K562 (cell line): Measurements from ENCODE around the gene INPP5E. TPM values are rescaled to one million over a fixed set of nuclear protein-coding genes. Genes with fewer than 3 reads are reported as not detected.

Experiments
- ATAC-seq: fragments of 200-7000 bp; cut with Tn5 transposase; 3 replicates; pipeline ENCODE4 v1.9.1; 2020; ENCODE audit warnings: moderate library complexity
- BruUV-seq: library from RNA; stranded (reverse); fragments of 400-500 nt; replicated peaks from 2 replicates; lab custom pipeline; 2021; lab: Mats Ljungman, UMichigan
- CTCF ChIA-PET: fragments of 300-600 bp; formaldehyde crosslinking; extraction: SDS; loops from one replicate; lab custom pipeline; 2021; ENCODE audit warnings: low intra/inter-chr PET ratio; lab: Yijun Ruan, JAX
- POLR2A ChIA-PET: fragments of 300-600, 350-650 bp; sonication (Branson Sonifier 250); formaldehyde crosslinking; extraction: SDS; loops from one replicate; lab custom pipeline; 2021; ENCODE audit warnings: antibody characterized with exemption, inconsistent platforms; lab: Yijun Ruan, JAX
- DNase-seq, 4 experiments: peaks; one replicate each; pipeline versions ENCODE4 v3.0.0 to v3.0.0-alpha.2; 2011 to 2018; ENCODE audit warnings: low spot score in 3 of 4, mixed read lengths in 3 of 4; ENCODE audit errors: extremely low read depth in 1 of 4
- FAIRE-seq: peaks from 2 replicates; lab custom pipeline; 2011; peaks lifted over from hg19 to GRCh38; lab: Jason Lieb, UNC
- H2AFZ ChIP-seq: 2 replicates; pipeline ENCODE4 v1.6.0; 2011; ENCODE audit warnings: low read depth, low read length, control low read depth, inconsistent platforms
- H3K27ac ChIP-seq: fragments of 200-600 bp; 3 replicates; pipeline ENCODE4 v1.8.0; 2011; ENCODE audit warnings: low read depth, mild to moderate bottlenecking, control low read depth, inconsistent platforms, low read length, moderate library complexity, mixed read lengths; ENCODE audit errors: extremely low read depth
- H3K27me3 ChIP-seq, 2 experiments: fragments of 300-600 bp in 1 of 2; 2 replicates in 1 of 2; 3 replicates in 1 of 2; pipeline versions ENCODE4 v1.6.0 to v1.8.0; 2011; ENCODE audit warnings: inconsistent platforms in 2 of 2, low read length in 2 of 2, mild to moderate bottlenecking in 1 of 2, mixed read lengths in 1 of 2, moderate library complexity in 1 of 2; ENCODE audit not compliant: control insufficient read depth in 2 of 2, insufficient read depth in 2 of 2
- H3K36me3 ChIP-seq: fragments of 300-600 bp; 3 replicates; pipeline ENCODE4 v1.8.0; 2011; ENCODE audit warnings: mild to moderate bottlenecking, low read length, inconsistent platforms; ENCODE audit not compliant: control insufficient read depth, insufficient read depth
- H3K4me1 ChIP-seq, 2 experiments: fragments of 200-600 bp in 1 of 2; replicated peaks in 1 of 2; 2 replicates in 1 of 2; 3 replicates in 1 of 2; pipeline versions ENCODE4 v1.5.1 to v1.8.0; 2011; ENCODE audit warnings: inconsistent platforms in 2 of 2, low read length in 2 of 2, mild to moderate bottlenecking in 1 of 2, mixed read lengths in 1 of 2, moderate library complexity in 1 of 2; ENCODE audit not compliant: control insufficient read depth in 2 of 2, insufficient read depth in 2 of 2
- H3K4me2 ChIP-seq: 2 replicates; pipeline ENCODE4 v1.6.1; 2011; ENCODE audit warnings: low read length, control low read depth, inconsistent platforms, mixed read lengths; ENCODE audit not compliant: insufficient read depth
- H3K4me3 ChIP-seq: fragments of 200-600 bp; sonication (generic), shearing (Covaris generic); 2 replicates; pipeline ENCODE4 v1.5.1; 2016; ENCODE audit warnings: control low read depth, inconsistent platforms
- H3K79me2 ChIP-seq: fragments of 200-600 bp; 3 replicates; pipeline ENCODE4 v1.8.0; 2011; ENCODE audit warnings: low read length, inconsistent platforms; ENCODE audit not compliant: control insufficient read depth, insufficient read depth
- H3K9ac ChIP-seq, 2 experiments: 2 replicates each; pipeline versions ENCODE4 v1.6.0 to v1.6.1; 2011; ENCODE audit warnings: low read depth in 2 of 2, low read length in 2 of 2, control low read depth in 1 of 2, inconsistent platforms in 1 of 2, mild to moderate bottlenecking in 1 of 2, mixed read lengths in 1 of 2; ENCODE audit not compliant: insufficient read depth in 1 of 2
- H3K9me1 ChIP-seq: one replicate; pipeline ENCODE4 v1.6.0; 2011; ENCODE audit warnings: inconsistent platforms, mild to moderate bottlenecking, low read length, moderate library complexity; ENCODE audit not compliant: control insufficient read depth, insufficient read depth
- H3K9me3 ChIP-seq: replicated peaks from 2 replicates; pipeline ENCODE4 v1.5.1; 2011; ENCODE audit warnings: low read depth, low read length, inconsistent platforms; ENCODE audit not compliant: control insufficient read depth, insufficient read depth
- H4K20me1 ChIP-seq: replicated peaks from 2 replicates; pipeline ENCODE4 v1.6.1; 2011; ENCODE audit warnings: low read length, inconsistent platforms, mixed read lengths; ENCODE audit not compliant: control insufficient read depth, insufficient read depth
- BMI1 ChIP-seq: fragments of 150-350 bp; IDR thresholded peaks from 2 replicates; pipeline ENCODE4 v1.6.1; 2014; ENCODE audit warnings: low read length
- JUN ChIP-seq, 2 experiments: sonication (generic) in 1 of 2; formaldehyde crosslinking in 1 of 2; IDR thresholded peaks; 2 replicates each; pipeline versions ENCODE4 v1.6.1 to v1.8.0; 2012 to 2022; ENCODE audit warnings: borderline replicate concordance in 2 of 2, mild to moderate bottlenecking in 2 of 2, improper control_type of control experiment in 1 of 2, low read depth in 1 of 2, low read length in 1 of 2, missing genetic modification reagents in 1 of 2
- KDM1A ChIP-seq, 2 experiments: fragments of 450-650 bp; IDR thresholded peaks; 2 replicates each; pipeline ENCODE4 v1.6.1; 2016; ENCODE audit warnings: mild to moderate bottlenecking in 2 of 2
- POLR2G ChIP-seq: fragments of 200-400 bp; formaldehyde crosslinking; IDR thresholded peaks from 2 replicates; pipeline ENCODE4 v1.6.1; 2017; ENCODE audit warnings: low read depth, mild to moderate bottlenecking, antibody characterized with exemption, low read length, moderate library complexity
- RBFOX2 ChIP-seq: fragments of 200-400 bp; formaldehyde crosslinking; IDR thresholded peaks from 2 replicates; pipeline ENCODE4 v1.6.1; 2017; ENCODE audit warnings: low read depth, mild to moderate bottlenecking, low read length, moderate library complexity
- WHSC1 ChIP-seq: IDR thresholded peaks from one replicate; pipeline ENCODE4 v1.6.1; 2012; ENCODE audit warnings: low read length, control low read depth, inconsistent platforms
- WGBS: fragments of 100-300 bp; shearing (Covaris generic); methylation state at CpG from one replicate; pipeline ENCODE4 v1.1.6; 2016; ENCODE audit warnings: low coverage, mixed read lengths; ENCODE audit not compliant: insufficient coverage; ENCODE audit errors: missing lambda C conversion rate; 5-methylcytosine and 5-hydroxymethylcytosine counted together
- in situ Hi-C: fragments of 300-500 bp; cut with MboI; formaldehyde crosslinking; loops from 4 replicates; pipeline ENCODE4 v1.15.0; 2018; ENCODE audit warnings: inconsistent platforms, mixed read lengths
- intact Hi-C: fragments of 100-400 bp; cut with micrococcal nuclease; formaldehyde crosslinking; loops from 2 replicates; pipeline ENCODE4 v1.14.2; 2022
- polyA plus RNA-seq, 8 experiments: library from polyadenylated mRNA; depleted of rRNA in 4 of 8; stranded (reverse) in 5 of 8; unstranded in 3 of 8; fragments of >200 nt; fragmentation: Nextera tagmentation in 2 of 8; fragmentation: Illumina TruSeq in 1 of 8; extraction: Ambion mirVana in 2 of 8; extraction: Trizol in 1 of 8; gene quantifications; 2 replicates each; pipeline versions ENCODE4 v1.2.1 to v1.2.3, GENCODE V29; 2011 to 2014; ENCODE audit warnings: inconsistent platforms in 1 of 8, missing spikeins in 1 of 8
- total RNA-seq, 7 experiments: library from RNA; depleted of rRNA in 6 of 7; stranded (reverse); fragments of >200 nt in 6 of 7; fragmentation: Illumina TruSeq in 2 of 7; extraction: Trizol in 2 of 7; gene quantifications; 2 replicates each; pipeline versions ENCODE4 v1.2.1 to v1.2.3, GENCODE V29; 2011 to 2021; ENCODE audit warnings: low replicate concordance in 1 of 7
- TF ChIP-seq, protein P1 (sequence below): fragments of 450-650 bp; IDR thresholded peaks from 2 replicates; pipeline ENCODE4 v1.6.1; 2016; ENCODE audit warnings: mild to moderate bottlenecking, moderate library complexity

Gene INPP5E
- total and polyA plus RNA-seq, 9 of the 15 experiments (the other 6 are each of a cell fraction or from before 2014, with no cell fraction given) = 0.38 to 17.4 (median 4.9) TPM

DNA sequence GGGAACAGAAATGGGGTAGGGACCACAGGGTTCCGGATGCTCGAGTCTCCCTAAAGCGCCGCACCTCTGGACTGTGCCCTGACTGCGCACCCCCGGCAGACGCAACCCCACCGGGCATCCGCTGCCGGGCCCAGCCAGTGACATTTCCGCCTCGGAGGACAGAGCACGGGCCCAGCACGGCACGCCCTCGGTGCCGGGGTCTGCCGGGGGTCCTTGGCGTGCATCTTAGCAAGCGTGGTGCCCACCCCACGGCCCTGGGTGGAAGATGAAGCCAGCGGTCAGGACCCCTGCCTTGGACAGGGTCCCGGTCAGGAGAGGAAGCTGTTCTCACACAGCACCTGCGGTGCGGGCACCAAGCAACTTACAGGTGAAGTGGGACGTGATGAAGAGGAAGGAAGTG is 7.1 kb downstream of the INPP5E start:
- ChIA-PET CTCF (no interaction called here), POLR2A (interaction anchor here (0.7 to 5.6 kb wide), 3 partner anchors 9 to 11 kb away, joined by 3 to 33 read pairs (median 3); no protein-coding TSS in a partner anchor)
- Histone ChIP-seq H3K9me3 (no peaks in the 10 kb centered on the region), H4K20me1 (peaks cover 11% of the 10 kb centered on the region; the same call in 1 of the 2 replicates), H3K4me2 (no peak overlapping the region), H3K9me1 (peaks cover 10% of the 10 kb centered on the region), H3K9ac (no peak overlapping the region; a peak in 1 of 4 replicates), H3K79me2 (peaks cover 29% of the 10 kb centered on the region), H3K27ac (no peak overlapping the region), H3K4me3 (no peak overlapping the region), H2AFZ (no peak overlapping the region), H3K27me3 (no peaks in the 10 kb centered on the region), H3K4me1 (peaks cover 9 to 48% of the 10 kb centered on the region in 2 experiments), H3K36me3 (peaks cover 61% of the 10 kb centered on the region; the same call in 1 of the 3 replicates)
- ATAC-seq = no peak
- 99% methylated on average over 14 of the region's 26 CpGs for WGBS
- TF ChIP-seq RBFOX2 (0 out of 2 replicates have a peak, but pooled peaks have one; percentile 11), BMI1 (no peak), KDM1A (IDR thresholded peaks at IDR 0.05) (no peak), POLR2G (0 out of 2 replicates have a peak, but pooled peaks have one; percentile 0), WHSC1 (no peak), JUN (IDR thresholded peaks at IDR 0.05; ENCODE audit: borderline replicate concordance, low read depth, low read length) (no peak), JUN (CRISPR knock-in tag; IDR thresholded peaks at IDR 0.05; ENCODE audit: borderline replicate concordance) (no peak)
- TF ChIP-seq, protein P1, sequence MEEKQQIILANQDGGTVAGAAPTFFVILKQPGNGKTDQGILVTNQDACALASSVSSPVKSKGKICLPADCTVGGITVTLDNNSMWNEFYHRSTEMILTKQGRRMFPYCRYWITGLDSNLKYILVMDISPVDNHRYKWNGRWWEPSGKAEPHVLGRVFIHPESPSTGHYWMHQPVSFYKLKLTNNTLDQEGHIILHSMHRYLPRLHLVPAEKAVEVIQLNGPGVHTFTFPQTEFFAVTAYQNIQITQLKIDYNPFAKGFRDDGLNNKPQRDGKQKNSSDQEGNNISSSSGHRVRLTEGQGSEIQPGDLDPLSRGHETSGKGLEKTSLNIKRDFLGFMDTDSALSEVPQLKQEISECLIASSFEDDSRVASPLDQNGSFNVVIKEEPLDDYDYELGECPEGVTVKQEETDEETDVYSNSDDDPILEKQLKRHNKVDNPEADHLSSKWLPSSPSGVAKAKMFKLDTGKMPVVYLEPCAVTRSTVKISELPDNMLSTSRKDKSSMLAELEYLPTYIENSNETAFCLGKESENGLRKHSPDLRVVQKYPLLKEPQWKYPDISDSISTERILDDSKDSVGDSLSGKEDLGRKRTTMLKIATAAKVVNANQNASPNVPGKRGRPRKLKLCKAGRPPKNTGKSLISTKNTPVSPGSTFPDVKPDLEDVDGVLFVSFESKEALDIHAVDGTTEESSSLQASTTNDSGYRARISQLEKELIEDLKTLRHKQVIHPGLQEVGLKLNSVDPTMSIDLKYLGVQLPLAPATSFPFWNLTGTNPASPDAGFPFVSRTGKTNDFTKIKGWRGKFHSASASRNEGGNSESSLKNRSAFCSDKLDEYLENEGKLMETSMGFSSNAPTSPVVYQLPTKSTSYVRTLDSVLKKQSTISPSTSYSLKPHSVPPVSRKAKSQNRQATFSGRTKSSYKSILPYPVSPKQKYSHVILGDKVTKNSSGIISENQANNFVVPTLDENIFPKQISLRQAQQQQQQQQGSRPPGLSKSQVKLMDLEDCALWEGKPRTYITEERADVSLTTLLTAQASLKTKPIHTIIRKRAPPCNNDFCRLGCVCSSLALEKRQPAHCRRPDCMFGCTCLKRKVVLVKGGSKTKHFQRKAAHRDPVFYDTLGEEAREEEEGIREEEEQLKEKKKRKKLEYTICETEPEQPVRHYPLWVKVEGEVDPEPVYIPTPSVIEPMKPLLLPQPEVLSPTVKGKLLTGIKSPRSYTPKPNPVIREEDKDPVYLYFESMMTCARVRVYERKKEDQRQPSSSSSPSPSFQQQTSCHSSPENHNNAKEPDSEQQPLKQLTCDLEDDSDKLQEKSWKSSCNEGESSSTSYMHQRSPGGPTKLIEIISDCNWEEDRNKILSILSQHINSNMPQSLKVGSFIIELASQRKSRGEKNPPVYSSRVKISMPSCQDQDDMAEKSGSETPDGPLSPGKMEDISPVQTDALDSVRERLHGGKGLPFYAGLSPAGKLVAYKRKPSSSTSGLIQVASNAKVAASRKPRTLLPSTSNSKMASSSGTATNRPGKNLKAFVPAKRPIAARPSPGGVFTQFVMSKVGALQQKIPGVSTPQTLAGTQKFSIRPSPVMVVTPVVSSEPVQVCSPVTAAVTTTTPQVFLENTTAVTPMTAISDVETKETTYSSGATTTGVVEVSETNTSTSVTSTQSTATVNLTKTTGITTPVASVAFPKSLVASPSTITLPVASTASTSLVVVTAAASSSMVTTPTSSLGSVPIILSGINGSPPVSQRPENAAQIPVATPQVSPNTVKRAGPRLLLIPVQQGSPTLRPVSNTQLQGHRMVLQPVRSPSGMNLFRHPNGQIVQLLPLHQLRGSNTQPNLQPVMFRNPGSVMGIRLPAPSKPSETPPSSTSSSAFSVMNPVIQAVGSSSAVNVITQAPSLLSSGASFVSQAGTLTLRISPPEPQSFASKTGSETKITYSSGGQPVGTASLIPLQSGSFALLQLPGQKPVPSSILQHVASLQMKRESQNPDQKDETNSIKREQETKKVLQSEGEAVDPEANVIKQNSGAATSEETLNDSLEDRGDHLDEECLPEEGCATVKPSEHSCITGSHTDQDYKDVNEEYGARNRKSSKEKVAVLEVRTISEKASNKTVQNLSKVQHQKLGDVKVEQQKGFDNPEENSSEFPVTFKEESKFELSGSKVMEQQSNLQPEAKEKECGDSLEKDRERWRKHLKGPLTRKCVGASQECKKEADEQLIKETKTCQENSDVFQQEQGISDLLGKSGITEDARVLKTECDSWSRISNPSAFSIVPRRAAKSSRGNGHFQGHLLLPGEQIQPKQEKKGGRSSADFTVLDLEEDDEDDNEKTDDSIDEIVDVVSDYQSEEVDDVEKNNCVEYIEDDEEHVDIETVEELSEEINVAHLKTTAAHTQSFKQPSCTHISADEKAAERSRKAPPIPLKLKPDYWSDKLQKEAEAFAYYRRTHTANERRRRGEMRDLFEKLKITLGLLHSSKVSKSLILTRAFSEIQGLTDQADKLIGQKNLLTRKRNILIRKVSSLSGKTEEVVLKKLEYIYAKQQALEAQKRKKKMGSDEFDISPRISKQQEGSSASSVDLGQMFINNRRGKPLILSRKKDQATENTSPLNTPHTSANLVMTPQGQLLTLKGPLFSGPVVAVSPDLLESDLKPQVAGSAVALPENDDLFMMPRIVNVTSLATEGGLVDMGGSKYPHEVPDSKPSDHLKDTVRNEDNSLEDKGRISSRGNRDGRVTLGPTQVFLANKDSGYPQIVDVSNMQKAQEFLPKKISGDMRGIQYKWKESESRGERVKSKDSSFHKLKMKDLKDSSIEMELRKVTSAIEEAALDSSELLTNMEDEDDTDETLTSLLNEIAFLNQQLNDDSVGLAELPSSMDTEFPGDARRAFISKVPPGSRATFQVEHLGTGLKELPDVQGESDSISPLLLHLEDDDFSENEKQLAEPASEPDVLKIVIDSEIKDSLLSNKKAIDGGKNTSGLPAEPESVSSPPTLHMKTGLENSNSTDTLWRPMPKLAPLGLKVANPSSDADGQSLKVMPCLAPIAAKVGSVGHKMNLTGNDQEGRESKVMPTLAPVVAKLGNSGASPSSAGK = no peak
- no TSS peak for BruUV-seq
- in situ Hi-C loops (no loop called here), intact Hi-C loops (no loop called here)
- no peak for DNase-seq
- no peak for FAIRE-seq
